Progenitor cell of endocrine pancreas (in vitro differentiated cells): ENCODE data around the gene ZBTB16. TPM values are rescaled to one million over a fixed set of nuclear protein-coding genes. Genes with fewer than 3 reads are reported as not detected.

ENCODE experiments used
- DNase-seq: peaks from one replicate; pipeline ENCODE4 v3.0.0; 2021; ENCODE audit warnings: low spot score; ENCODE audit not compliant: unreplicated experiment
- H3K27ac Mint-ChIP-seq: 2 replicates; pipeline ENCODE4 v1.8.0; 2021; ENCODE audit warnings: mild to moderate bottlenecking, moderate library complexity, mixed read lengths
- H3K27me3 Mint-ChIP-seq: 2 replicates; pipeline ENCODE4 v1.8.0; 2021; ENCODE audit warnings: mixed read lengths
- H3K36me3 Mint-ChIP-seq: 2 replicates; pipeline ENCODE4 v1.8.0; 2022; ENCODE audit warnings: mixed read lengths; ENCODE audit not compliant: insufficient read depth
- H3K4me1 Mint-ChIP-seq: 2 replicates; pipeline ENCODE4 v1.8.0; 2021; ENCODE audit warnings: low read depth, mixed read lengths
- H3K4me3 Mint-ChIP-seq: 2 replicates; pipeline ENCODE4 v1.8.0; 2021; ENCODE audit warnings: low read depth, mild to moderate bottlenecking, moderate library complexity, mixed read lengths
- H3K9me3 Mint-ChIP-seq: 2 replicates; pipeline ENCODE4 v1.8.0; 2021; ENCODE audit warnings: low read depth, mixed read lengths
- CTCF ChIP-seq: fragments of 200-600 bp; sonication (generic); IDR thresholded peaks from one replicate; pipeline ENCODE4 v1.5.0; 2021; ENCODE audit warnings: antibody characterized with exemption, mild to moderate bottlenecking; ENCODE audit not compliant: unreplicated experiment
- total RNA-seq: library from RNA; stranded (reverse); gene quantifications from 2 replicates; pipeline ENCODE4 v1.2.1, GENCODE V29; 2021

The ZBTB16 gene
- total RNA-seq, 1 donor from 2014 or later: 29.6 TPM

GRCh38 chr11:114145166-114145775 lies 85.8 kb downstream of the ZBTB16 start:
- no peak for DNase-seq
- TF ChIP-seq CTCF: no peak
- H3K36me3 Mint-ChIP-seq: peaks cover 5% of the 10 kb centered on the region
- H3K4me1 Mint-ChIP-seq: peaks cover 30% of the 10 kb centered on the region
- H3K27ac Mint-ChIP-seq: no peak overlapping the region
- H3K9me3 Mint-ChIP-seq: no peaks in the 10 kb centered on the region
- no peaks in the 10 kb centered on the region for H3K27me3 Mint-ChIP-seq
- no peak overlapping the region for H3K4me3 Mint-ChIP-seq

- H3K36me3 Mint-ChIP-seq: no peaks in the 10 kb centered on the region
- H3K9me3 Mint-ChIP-seq: no peaks in the 10 kb centered on the region
- no peaks in the 10 kb centered on the region for H3K27me3 Mint-ChIP-seq
- H3K4me3 Mint-ChIP-seq: no peak overlapping the region
- H3K27ac Mint-ChIP-seq: peak overlapping the region; percentile 31
- H3K4me1 Mint-ChIP-seq: peaks cover 30% of the 10 kb centered on the region
- no peak for TF ChIP-seq CTCF
- no peak for DNase-seq
These were observed 88.0 kb downstream of the ZBTB16 start for GRCh38 chr11:114147375-114148012.

GRCh38 chr11:114148013-114148382 lies 88.5 kb downstream of the ZBTB16 start:
- H3K27me3 Mint-ChIP-seq: no peaks in the 10 kb centered on the region
- H3K4me3 Mint-ChIP-seq: no peak overlapping the region
- H3K4me1 Mint-ChIP-seq: peaks cover 30% of the 10 kb centered on the region
- no peak for TF ChIP-seq CTCF
- DNase-seq: no peak
- H3K36me3 Mint-ChIP-seq: no peaks in the 10 kb centered on the region
- H3K9me3 Mint-ChIP-seq: no peaks in the 10 kb centered on the region
- H3K27ac Mint-ChIP-seq: no peak overlapping the region

- TF ChIP-seq CTCF: no peak
- DNase-seq: no peak
- no peak overlapping the region for H3K27ac Mint-ChIP-seq
- H3K9me3 Mint-ChIP-seq: no peaks in the 10 kb centered on the region
- H3K36me3 Mint-ChIP-seq: no peaks in the 10 kb centered on the region
- no peaks in the 10 kb centered on the region for H3K27me3 Mint-ChIP-seq
- peaks cover 23% of the 10 kb centered on the region for H3K4me1 Mint-ChIP-seq
- H3K4me3 Mint-ChIP-seq: no peak overlapping the region
These were observed 90.3 kb downstream of the ZBTB16 start for GRCh38 chr11:114149689-114150407.

GRCh38 chr11:114150671-114151070 lies 91.2 kb downstream of the ZBTB16 start:
- Mint-ChIP-seq H3K27me3 (no peaks in the 10 kb centered on the region), H3K27ac (no peak overlapping the region), H3K9me3 (no peaks in the 10 kb centered on the region), H3K4me3 (no peak overlapping the region), H3K4me1 (peaks cover 25% of the 10 kb centered on the region), H3K36me3 (no peaks in the 10 kb centered on the region)
- no peak for TF ChIP-seq CTCF
- no peak for DNase-seq
